ENCODE results near the gene LMOD1. TPM values are rescaled to one million over a fixed set of nuclear protein-coding genes. Genes with fewer than 3 reads are reported as not detected.

LMOD1 gene
- total and polyA plus RNA-seq, 2 of the 8 experiments (the other 6 are each of a cell fraction or from before 2014, with no cell fraction given), result 0.77 to 1.4 TPM

DNA sequence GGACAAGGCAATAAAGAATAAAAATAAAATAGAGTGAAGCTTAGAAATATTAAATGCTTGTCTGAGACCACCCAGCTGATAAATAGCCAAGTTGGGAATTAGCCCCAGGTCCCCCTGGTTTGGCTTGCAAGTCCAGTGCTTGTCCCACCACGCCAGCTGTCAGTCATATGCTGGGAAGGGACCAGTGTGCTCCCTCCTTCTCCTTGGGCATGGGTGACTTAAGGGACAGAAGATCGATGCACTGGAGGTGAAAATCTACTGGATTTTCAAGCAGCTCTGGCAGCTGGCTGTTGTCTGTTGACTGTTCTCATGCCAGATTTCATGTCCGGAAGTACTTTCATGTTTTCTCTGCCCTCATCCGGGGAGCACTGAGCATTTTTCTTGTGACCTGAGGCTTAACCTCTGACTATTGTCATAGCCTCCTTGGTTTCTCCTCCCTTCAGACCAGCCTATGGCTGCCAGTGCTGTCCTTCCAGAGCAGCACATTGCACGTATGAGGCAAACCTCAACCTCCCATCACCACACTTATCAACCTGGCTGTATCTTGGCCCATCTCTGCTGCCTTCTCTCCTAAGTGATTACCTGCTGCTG, 12.4 kb downstream of the LMOD1 start (continued):
- no peak for TF ChIP-seq NANOG (IDR thresholded peaks at IDR 0.05; ENCODE audit: insufficient read depth, low read depth, low read length, poor library complexity, severe bottlenecking)
- TF ChIP-seq JUND (IDR thresholded peaks at IDR 0.05; ENCODE audit: low read length), result no peak
